Cortex of kidney (tissue), 1 donor: ENCODE data around the gene NLRP6.
"Not testable (repeated sequence)": the region's sequence is repeated elsewhere in the genome, so short reads cannot be mapped to it uniquely, and the experiment has no call there.

ENCODE experiments used
- DNase-seq: peaks from one replicate; lab custom pipeline; 2025; lab: John Stamatoyannopoulos, UW

Gene NLRP6

GRCh38 chr11:278001-278951 lies at the start of gene NLRP6:
NLRP6 (plus strand) TSS chr11:278407; CDS start chr11:278570, 163 bp downstream.
- DNase-seq: no peak

GRCh38 chr11:230431-230830 lies 47.8 kb upstream of the NLRP6 start:
- no peak for DNase-seq

- DNase-seq: no peak
Measured at GRCh38 chr11:232783-233565, 45.2 kb upstream of the NLRP6 start.

GRCh38 chr11:235180-235579 lies 43.0 kb upstream of the NLRP6 start:
- no peak for DNase-seq

GRCh38 chr11:235609-235996 lies 42.6 kb upstream of the NLRP6 start:
- DNase-seq: no peak

GRCh38 chr11:235997-236773 lies 42.0 kb upstream of the NLRP6 start, which contains the start of gene SIRT3:
SIRT3 (minus strand) TSS chr11:236342; CDS start chr11:236328, 14 bp downstream.
- DNase-seq: no peak

- no peak for DNase-seq
Measured at GRCh38 chr11:236774-237767, 41.1 kb upstream of the NLRP6 start, which contains the start of gene PSMD13. PSMD13 (plus strand) TSS chr11:236976; CDS start chr11:237050, 74 bp downstream.

- DNase-seq: not testable (repeated sequence)
Measured at GRCh38 chr11:238346-238745, 39.9 kb upstream of the NLRP6 start.

- DNase-seq: no peak
Measured at GRCh38 chr11:240315-240714, 37.9 kb upstream of the NLRP6 start.

- DNase-seq: no peak
Measured at GRCh38 chr11:241634-242033, 36.6 kb upstream of the NLRP6 start.

- no peak for DNase-seq
Measured at GRCh38 chr11:244376-244775, 33.8 kb upstream of the NLRP6 start.

- no peak for DNase-seq
Measured at GRCh38 chr11:249062-249461, 29.1 kb upstream of the NLRP6 start.

GRCh38 chr11:250274-250673 lies 27.9 kb upstream of the NLRP6 start:
- DNase-seq: no peak

GRCh38 chr11:250740-251299 lies 27.4 kb upstream of the NLRP6 start:
- no peak for DNase-seq

- DNase-seq: no peak
Measured at GRCh38 chr11:251550-251949, 26.7 kb upstream of the NLRP6 start.

- no peak for DNase-seq
Measured at GRCh38 chr11:252666-253065, 25.5 kb upstream of the NLRP6 start.

- no peak for DNase-seq
Measured at GRCh38 chr11:253160-253885, 24.9 kb upstream of the NLRP6 start.

GRCh38 chr11:253886-254270 lies 24.3 kb upstream of the NLRP6 start:
- DNase-seq: no peak

- DNase-seq: no peak
Measured at GRCh38 chr11:255176-255575, 23.0 kb upstream of the NLRP6 start.

GRCh38 chr11:255816-256215 lies 22.4 kb upstream of the NLRP6 start:
- DNase-seq: no peak
